Measurements from ENCODE around the gene C2CD2. TPM values are rescaled to one million over a fixed set of nuclear protein-coding genes. Genes with fewer than 3 reads are reported as not detected.

C2CD2 gene
- total RNA-seq, 2 donors from 2014 or later, result 59.5 to 77.3 TPM

DNA sequence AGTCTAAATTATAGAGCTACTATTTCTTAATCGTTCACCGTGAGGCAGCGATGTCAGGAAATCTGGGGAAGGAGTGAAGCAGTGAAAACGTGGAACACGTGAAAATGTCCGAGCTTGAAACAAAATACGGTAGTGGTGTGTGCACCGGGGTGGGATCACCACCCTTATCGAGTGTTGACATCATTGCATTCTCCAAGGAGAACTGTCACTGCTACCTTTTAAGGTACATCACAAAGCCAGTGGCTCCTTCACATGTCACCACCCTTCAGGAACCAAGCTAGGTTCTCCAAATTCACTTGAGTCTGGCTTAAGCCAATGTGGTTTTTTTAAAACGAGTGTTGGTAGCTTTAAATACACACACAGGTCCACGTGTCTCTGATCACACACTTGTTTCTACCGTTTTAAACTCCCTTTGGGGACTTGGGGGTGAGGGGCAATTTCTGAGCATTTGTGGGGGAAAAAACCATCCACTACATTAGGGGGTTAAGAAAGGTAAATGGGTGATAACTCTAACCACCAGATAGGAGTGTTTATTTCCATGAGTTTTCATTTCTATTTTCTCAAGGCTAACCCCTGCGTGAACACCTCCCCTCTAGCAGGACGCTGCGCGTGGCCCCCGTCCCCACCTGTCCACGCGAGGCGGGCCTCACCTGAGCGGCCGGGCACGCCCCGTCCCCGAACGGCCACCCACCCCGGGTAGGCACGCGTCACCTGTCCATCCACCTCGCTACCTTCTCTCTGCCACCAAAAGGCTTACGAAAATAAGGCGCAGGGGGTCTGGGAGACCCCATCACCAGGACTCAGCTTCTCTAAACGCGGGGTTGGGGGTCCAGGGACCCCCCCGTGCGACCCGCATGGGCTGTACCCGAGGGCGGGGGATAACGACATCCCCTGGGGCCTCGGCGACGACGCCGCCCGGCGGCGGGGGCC is 75.7 kb downstream of the C2CD2 start:
- ATAC-seq (ENCODE audit: insufficient number of reproducible peaks, low FRiP score, low read depth), result no peak
- H3K9me3 ChIP-seq, result no peaks in the 10 kb centered on the region
- no peaks in the 10 kb centered on the region for H3K36me3 ChIP-seq
- peak overlapping the region; percentile 99 for H3K4me3 ChIP-seq
- H3K27me3 ChIP-seq (replicated peaks; ENCODE audit: insufficient read depth), result no peaks in the 10 kb centered on the region
- peaks cover 3 to 13% of the 10 kb centered on the region in 2 donors for H3K4me1 ChIP-seq (ENCODE audit: control insufficient read depth in 1 of 2, low read depth in 2 of 2)
- peak overlapping the region; percentile 6 to 71 for H3K27ac ChIP-seq
- no peak for TF ChIP-seq CTCF (IDR thresholded peaks at IDR 0.05)
- no peak for DNase-seq (ENCODE audit: low spot score)

GRCh38 chr21:41876928-41877652 is 76.7 kb downstream of the C2CD2 start:
- H3K27me3 ChIP-seq (replicated peaks; ENCODE audit: insufficient read depth), result no peaks in the 10 kb centered on the region
- peaks cover 3 to 13% of the 10 kb centered on the region in 2 donors for H3K4me1 ChIP-seq (ENCODE audit: control insufficient read depth in 1 of 2, low read depth in 2 of 2)
- H3K36me3 ChIP-seq, result no peaks in the 10 kb centered on the region
- H3K4me3 ChIP-seq, result peak overlapping the region; percentile 99
- TF ChIP-seq CTCF (IDR thresholded peaks at IDR 0.05), result no peak
- H3K9me3 ChIP-seq, result no peaks in the 10 kb centered on the region
- ATAC-seq (ENCODE audit: insufficient number of reproducible peaks, low FRiP score, low read depth) (no peak), DNase-seq (ENCODE audit: low spot score) (no peak)
- no peak overlapping the region for H3K27ac ChIP-seq

DNA sequence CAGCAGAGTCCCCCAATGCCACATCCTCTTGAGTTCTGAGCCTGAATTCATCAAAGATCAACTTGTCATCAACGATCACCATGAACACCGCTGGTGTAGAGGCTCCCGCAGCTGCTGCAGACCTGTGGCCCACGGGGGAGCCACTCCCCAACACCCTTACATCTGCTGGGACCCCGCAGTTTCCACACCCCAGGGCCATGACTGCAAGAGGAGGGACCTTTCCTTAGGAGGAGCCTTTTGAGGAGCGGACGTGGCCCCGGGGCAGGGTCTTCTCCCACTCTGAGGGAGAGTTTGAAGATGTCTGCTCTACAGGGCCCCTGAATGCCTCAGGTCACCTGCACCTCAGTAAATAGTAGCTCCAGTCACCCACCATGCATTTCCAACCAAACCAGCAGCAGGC is 77.4 kb downstream of the C2CD2 start:
- Histone ChIP-seq H3K36me3 (no peaks in the 10 kb centered on the region), H3K4me3 (no peak overlapping the region), H3K27me3 (replicated peaks; ENCODE audit: insufficient read depth) (no peaks in the 10 kb centered on the region), H3K27ac (no peak overlapping the region), H3K9me3 (no peaks in the 10 kb centered on the region), H3K4me1 (ENCODE audit: control insufficient read depth in 1 of 2, low read depth in 2 of 2) (peaks cover 3 to 13% of the 10 kb centered on the region in 2 donors)
- no peak for ATAC-seq (ENCODE audit: insufficient number of reproducible peaks, low FRiP score, low read depth)
- no peak for DNase-seq (ENCODE audit: low spot score)
- TF ChIP-seq CTCF (IDR thresholded peaks at IDR 0.05), result no peak

DNA sequence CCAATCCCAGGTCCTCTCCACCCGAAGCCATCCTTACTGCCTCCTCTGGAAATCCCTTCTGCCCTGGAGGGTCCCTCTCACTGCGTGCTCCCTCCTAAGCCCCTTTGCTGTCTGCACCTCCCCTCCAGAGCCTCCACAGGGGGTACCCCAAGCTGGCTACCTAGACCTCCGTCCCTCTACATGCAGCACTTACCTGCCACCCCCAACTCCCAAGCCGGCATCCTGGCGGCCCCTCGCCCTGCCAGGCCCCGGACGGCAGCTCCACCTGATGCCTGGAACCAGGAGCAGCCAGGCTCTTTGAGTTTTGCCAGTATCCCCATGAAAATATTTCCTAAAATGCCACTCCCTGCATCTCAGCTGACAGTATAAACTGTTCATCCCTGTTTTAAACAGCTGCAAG is 78.7 kb downstream of the C2CD2 start:
- Histone ChIP-seq H3K4me1 (ENCODE audit: control insufficient read depth in 1 of 2, low read depth in 2 of 2) (peaks cover 3 to 13% of the 10 kb centered on the region in 2 donors), H3K27me3 (replicated peaks; ENCODE audit: insufficient read depth) (no peaks in the 10 kb centered on the region), H3K36me3 (no peaks in the 10 kb centered on the region), H3K27ac (no peak overlapping the region), H3K9me3 (no peaks in the 10 kb centered on the region), H3K4me3 (no peak overlapping the region)
- DNase-seq (ENCODE audit: low spot score) (no peak), ATAC-seq (ENCODE audit: insufficient number of reproducible peaks, low FRiP score, low read depth) (no peak)
- no peak for TF ChIP-seq CTCF (IDR thresholded peaks at IDR 0.05)

DNA sequence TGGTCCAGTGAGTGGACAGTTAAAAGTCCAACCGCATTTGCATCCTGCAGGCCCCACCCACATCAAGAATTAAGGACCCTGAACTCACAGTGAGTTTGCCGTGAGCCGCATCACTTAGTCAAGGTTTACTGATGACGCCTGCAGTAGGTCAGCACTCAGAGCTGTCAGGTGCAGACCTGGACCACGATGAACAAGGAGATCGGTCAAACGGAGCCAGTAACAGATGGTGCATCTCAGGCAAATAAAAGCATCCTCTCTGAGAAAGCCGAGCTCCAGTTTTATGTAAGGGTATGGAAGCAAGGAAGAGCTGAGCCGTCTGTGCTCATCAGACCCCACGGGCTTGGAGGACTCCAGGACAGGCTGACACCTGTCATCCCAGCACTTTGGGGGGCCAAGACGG is 79.2 kb downstream of the C2CD2 start:
- no peaks in the 10 kb centered on the region for H3K27me3 ChIP-seq (replicated peaks; ENCODE audit: insufficient read depth)
- H3K4me1 ChIP-seq (ENCODE audit: control insufficient read depth in 1 of 2, low read depth in 2 of 2), result peaks cover 0 to 13% of the 10 kb centered on the region in 2 donors
- H3K9me3 ChIP-seq, result no peaks in the 10 kb centered on the region
- H3K27ac ChIP-seq, result no peak overlapping the region
- no peak for TF ChIP-seq CTCF (IDR thresholded peaks at IDR 0.05)
- DNase-seq (ENCODE audit: low spot score) (no peak), ATAC-seq (ENCODE audit: insufficient number of reproducible peaks, low FRiP score, low read depth) (no peak)
- H3K4me3 ChIP-seq, result no peak overlapping the region
- H3K36me3 ChIP-seq, result no peaks in the 10 kb centered on the region
